Neutrophil (primary cell): Measurements from ENCODE around the gene TYROBP.

Experiments used
- H3K27ac ChIP-seq: fragments of 200-600 bp; sonication (generic); 2 replicates; pipeline ENCODE4 v1.5.1; 2016; ENCODE audit warnings: mild to moderate bottlenecking, moderate library complexity
- H3K27me3 ChIP-seq: fragments of 200-600 bp; sonication (generic); 2 replicates; pipeline ENCODE4 v1.6.0; 2016; ENCODE audit warnings: mild to moderate bottlenecking
- H3K36me3 ChIP-seq: fragments of 200-600 bp; sonication (generic); 2 replicates; pipeline ENCODE4 v1.5.1; 2017
- H3K4me1 ChIP-seq, 2 experiments: fragments of 200-600 bp in 1 of 2; sonication (generic) in 1 of 2; 1 replicate in 1 of 2; 2 replicates in 1 of 2; pipeline versions ENCODE4 v1.5.1 to v1.6.1; 2013 to 2016; ENCODE audit warnings: low read depth in 1 of 2, low read length in 1 of 2, mild to moderate bottlenecking in 1 of 2, moderate library complexity in 1 of 2; ENCODE audit not compliant: control insufficient read depth in 1 of 2, insufficient read depth in 1 of 2
- H3K4me3 ChIP-seq, 2 experiments: fragments of 200-600 bp in 1 of 2; sonication (generic) in 1 of 2; 1 replicate in 1 of 2; 2 replicates in 1 of 2; pipeline ENCODE4 v1.5.1; 2013 to 2016; ENCODE audit warnings: low read depth in 1 of 2, low read length in 1 of 2, mild to moderate bottlenecking in 1 of 2, moderate library complexity in 1 of 2
- H3K9me3 ChIP-seq: fragments of 200-600 bp; sonication (generic); 2 replicates; pipeline ENCODE4 v1.5.1; 2016
- TF ChIP-seq, protein P1 (sequence below): fragments of 200-600 bp; sonication (generic); IDR thresholded peaks from 2 replicates; pipeline ENCODE4 v1.5.1; 2016; ENCODE audit warnings: antibody characterized with exemption

Gene TYROBP

DNA sequence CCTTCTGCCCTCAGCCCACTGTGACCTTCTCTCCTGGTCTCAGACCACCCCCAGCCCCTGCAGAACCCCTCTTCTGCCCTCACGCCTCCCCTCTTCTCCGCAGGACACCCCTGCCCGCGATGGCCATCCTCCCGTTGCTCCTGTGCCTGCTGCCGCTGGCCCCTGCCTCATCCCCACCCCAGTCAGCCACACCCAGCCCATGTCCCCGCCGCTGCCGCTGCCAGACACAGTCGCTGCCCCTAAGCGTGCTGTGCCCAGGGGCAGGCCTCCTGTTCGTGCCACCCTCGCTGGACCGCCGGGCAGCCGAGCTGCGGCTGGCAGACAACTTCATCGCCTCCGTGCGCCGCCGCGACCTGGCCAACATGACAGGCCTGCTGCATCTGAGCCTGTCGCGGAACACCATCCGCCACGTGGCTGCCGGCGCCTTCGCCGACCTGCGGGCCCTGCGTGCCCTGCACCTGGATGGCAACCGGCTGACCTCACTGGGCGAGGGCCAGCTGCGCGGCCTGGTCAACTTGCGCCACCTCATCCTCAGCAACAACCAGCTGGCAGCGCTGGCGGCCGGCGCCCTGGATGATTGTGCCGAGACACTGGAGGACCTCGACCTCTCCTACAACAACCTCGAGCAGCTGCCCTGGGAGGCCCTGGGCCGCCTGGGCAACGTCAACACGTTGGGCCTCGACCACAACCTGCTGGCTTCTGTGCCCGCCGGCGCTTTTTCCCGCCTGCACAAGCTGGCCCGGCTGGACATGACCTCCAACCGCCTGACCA is 31.4 kb upstream of the TYROBP start:
- Histone ChIP-seq H3K4me1 (no peaks in the 10 kb centered on the region), H3K9me3 (no peaks in the 10 kb centered on the region), H3K4me3 (no peak overlapping the region), H3K27ac (no peak overlapping the region), H3K36me3 (no peaks in the 10 kb centered on the region), H3K27me3 (peaks cover 56% of the 10 kb centered on the region)
- TF ChIP-seq, protein P1, sequence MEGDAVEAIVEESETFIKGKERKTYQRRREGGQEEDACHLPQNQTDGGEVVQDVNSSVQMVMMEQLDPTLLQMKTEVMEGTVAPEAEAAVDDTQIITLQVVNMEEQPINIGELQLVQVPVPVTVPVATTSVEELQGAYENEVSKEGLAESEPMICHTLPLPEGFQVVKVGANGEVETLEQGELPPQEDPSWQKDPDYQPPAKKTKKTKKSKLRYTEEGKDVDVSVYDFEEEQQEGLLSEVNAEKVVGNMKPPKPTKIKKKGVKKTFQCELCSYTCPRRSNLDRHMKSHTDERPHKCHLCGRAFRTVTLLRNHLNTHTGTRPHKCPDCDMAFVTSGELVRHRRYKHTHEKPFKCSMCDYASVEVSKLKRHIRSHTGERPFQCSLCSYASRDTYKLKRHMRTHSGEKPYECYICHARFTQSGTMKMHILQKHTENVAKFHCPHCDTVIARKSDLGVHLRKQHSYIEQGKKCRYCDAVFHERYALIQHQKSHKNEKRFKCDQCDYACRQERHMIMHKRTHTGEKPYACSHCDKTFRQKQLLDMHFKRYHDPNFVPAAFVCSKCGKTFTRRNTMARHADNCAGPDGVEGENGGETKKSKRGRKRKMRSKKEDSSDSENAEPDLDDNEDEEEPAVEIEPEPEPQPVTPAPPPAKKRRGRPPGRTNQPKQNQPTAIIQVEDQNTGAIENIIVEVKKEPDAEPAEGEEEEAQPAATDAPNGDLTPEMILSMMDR: no peak

DNA sequence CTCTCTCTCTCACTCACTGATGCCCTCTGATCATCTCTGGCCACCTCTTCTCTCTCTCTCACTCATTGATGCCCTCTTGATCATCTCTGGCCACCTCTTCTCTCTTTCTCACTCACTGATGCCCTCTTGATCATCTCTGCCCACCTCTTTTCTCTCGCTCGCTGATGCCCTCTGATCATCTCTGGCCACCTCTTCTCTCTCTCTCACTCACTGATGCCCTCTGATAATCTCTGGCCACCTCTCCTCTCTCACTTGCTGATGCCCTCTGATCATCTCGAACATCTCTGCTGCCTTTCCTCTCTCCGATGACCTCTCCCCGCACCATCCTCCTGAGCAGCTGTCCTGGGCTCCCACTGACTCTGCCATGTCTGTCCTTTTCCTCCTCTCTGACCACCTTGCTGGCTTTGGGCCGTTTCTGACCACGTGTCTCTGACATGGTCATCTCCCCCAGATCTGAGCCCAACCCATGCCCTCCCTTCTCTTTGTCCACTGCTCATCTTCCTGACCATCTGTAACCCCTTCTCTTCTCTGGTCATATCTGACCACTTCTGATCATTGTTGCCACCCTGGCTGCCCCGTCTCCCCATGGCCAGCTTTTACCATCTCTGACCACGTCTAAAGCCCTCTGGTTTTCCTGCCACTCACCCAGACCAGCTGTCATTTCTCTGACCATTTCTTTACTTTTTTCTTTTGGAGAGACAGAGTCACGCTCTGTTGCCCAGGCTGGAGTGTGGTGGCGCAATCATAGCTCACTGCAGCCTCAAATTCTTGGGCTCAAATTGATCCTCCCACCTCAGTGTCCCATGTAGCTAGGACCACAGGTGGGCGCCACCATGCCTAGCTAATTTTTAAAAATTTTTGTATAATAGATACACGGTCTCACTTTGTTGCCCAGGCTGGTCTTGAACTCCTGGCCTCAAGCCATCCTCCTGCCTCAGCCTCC is 30.5 kb upstream of the TYROBP start:
- TF ChIP-seq, protein P1: no peak
- H3K4me3 ChIP-seq: no peak overlapping the region
- H3K27me3 ChIP-seq: peaks cover 65% of the 10 kb centered on the region
- H3K27ac ChIP-seq: no peak overlapping the region
- no peaks in the 10 kb centered on the region for H3K4me1 ChIP-seq
- no peaks in the 10 kb centered on the region for H3K36me3 ChIP-seq
- no peaks in the 10 kb centered on the region for H3K9me3 ChIP-seq

DNA sequence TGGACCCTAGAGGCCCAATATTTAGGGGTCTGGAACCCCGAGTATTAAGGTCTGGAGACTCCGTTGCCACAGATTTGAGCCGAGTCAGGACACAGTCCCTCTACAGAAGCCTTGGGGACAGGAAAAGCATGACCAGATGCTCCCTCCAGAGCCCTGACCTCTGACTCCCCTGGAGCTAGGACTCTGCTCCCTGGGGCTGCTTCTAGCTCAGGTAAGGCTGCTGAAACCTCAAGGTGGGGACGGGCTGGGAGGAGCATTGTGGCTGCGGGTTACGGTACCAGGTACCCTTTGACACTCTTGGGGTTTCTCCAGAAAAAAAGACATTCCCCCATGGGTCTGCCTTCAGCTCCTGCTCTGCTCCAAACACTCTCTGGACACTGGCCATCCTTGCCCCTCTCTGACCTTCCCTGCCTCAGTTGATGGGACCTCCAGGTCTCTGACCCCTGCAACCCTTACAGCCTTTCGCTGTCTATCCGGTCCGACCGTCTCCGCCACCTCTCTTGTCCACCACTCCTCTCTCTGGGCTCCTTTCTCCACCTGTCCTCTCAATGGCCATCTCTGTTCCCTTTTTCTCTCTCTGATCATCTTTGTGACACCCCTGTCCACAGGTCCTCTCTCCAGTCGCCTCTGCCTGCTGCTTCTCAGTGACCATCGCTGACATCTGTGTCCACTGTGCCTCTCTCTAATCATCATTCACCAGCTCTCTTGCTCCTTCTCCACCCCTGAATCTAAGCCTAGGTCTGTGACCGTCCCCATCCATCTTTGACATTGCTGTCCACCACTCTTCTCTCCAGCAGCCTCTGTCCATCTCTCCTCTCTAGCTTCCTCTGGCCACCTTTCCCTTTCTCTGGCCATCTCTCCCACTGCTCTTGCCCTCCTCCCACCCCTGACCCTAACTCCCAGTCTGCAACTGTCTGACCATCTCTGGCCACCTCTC is 29.5 kb upstream of the TYROBP start:
- TF ChIP-seq, protein P1: no peak
- Histone ChIP-seq H3K9me3 (no peaks in the 10 kb centered on the region), H3K27me3 (peaks cover 75% of the 10 kb centered on the region), H3K4me3 (no peak overlapping the region), H3K4me1 (no peaks in the 10 kb centered on the region), H3K27ac (no peak overlapping the region), H3K36me3 (no peaks in the 10 kb centered on the region)

DNA sequence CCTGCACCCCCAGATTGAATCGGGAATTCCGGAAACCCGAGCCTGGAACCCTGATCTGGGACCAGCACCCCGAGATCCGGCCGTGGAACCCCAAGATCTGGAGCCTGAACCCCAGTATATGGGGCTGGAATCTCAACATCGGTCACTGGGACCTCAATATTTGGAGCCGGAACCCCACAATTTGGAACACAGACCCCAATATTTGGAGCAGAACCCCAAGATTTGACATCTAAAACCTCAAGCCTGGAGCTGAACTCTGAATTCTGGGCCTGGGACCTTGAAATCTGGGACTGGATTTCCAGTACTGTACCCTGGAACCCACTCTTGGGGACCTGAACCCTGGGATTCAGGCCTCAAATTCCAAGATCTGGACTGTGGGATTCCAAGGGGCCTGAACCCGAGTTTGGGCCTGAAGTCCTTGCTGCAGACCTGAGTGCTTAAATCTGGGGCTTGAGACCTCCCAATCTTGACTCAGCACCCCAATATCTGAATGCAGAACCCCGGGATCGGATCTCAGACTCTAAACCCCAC is 28.7 kb upstream of the TYROBP start:
- Histone ChIP-seq H3K27ac (no peak overlapping the region), H3K9me3 (no peaks in the 10 kb centered on the region), H3K4me3 (no peak overlapping the region), H3K27me3 (peaks cover 78% of the 10 kb centered on the region), H3K36me3 (no peaks in the 10 kb centered on the region), H3K4me1 (peaks cover 2% of the 10 kb centered on the region in 2 experiments)
- TF ChIP-seq, protein P1: no peak
